WI38 (cell line): ENCODE measurements around the gene CCIN.
"Not testable (repeated sequence)": the region's sequence is repeated elsewhere in the genome, so short reads cannot be mapped to it uniquely, and the experiment has no call there.

Experiments used
- H3K4me3 ChIP-seq: 2 replicates; pipeline ENCODE4 v1.5.1; 2011; ENCODE audit warnings: low read depth, mild to moderate bottlenecking, control low read depth, low read length
- CTCF ChIP-seq: IDR thresholded peaks from 2 replicates; pipeline ENCODE4 v1.5.1; 2012; ENCODE audit warnings: low read depth, mild to moderate bottlenecking, control low read depth, low read length

The CCIN gene

GRCh38 chr9:36127652-36128244 is 41.4 kb upstream of the CCIN start:
- no peak for TF ChIP-seq CTCF
- no peak overlapping the region for H3K4me3 ChIP-seq

- no peak for TF ChIP-seq CTCF
- H3K4me3 ChIP-seq: no peak overlapping the region
These were observed 40.8 kb upstream of the CCIN start for GRCh38 chr9:36128349-36128748.

GRCh38 chr9:36129139-36129538 is 40.0 kb upstream of the CCIN start:
- H3K4me3 ChIP-seq: no peak overlapping the region
- TF ChIP-seq CTCF: no peak

GRCh38 chr9:36131666-36132065 is 37.5 kb upstream of the CCIN start:
- not testable (repeated sequence) for H3K4me3 ChIP-seq

GRCh38 chr9:36132086-36132485 is 37.1 kb upstream of the CCIN start:
- no peak for TF ChIP-seq CTCF
- H3K4me3 ChIP-seq: no peak overlapping the region

GRCh38 chr9:36134761-36135505 is 34.3 kb upstream of the CCIN start:
- no peak for TF ChIP-seq CTCF
- no peak overlapping the region for H3K4me3 ChIP-seq

- no peak for TF ChIP-seq CTCF
- H3K4me3 ChIP-seq: peak overlapping the region; percentile 77
These were observed 33.4 kb upstream of the CCIN start for GRCh38 chr9:36135741-36136271.
